Right atrium auricular region (tissue), 2 donors: ENCODE measurements around the gene HLA-E. TPM values are rescaled to one million over a fixed set of nuclear protein-coding genes. Genes with fewer than 3 reads are reported as not detected.
A peak's percentile ranks its signal among the peaks of the same experiment; 100 is the strongest.
"Not testable (repeated sequence)": the region's sequence is repeated elsewhere in the genome, so short reads cannot be mapped to it uniquely, and the experiment has no call there.

Experiments used
- DNase-seq: peaks from one replicate; pipeline ENCODE4 v3.0.0-alpha.2; 2019; ENCODE audit warnings: low spot score
- H3K27ac ChIP-seq, 2 donors: fragments of 200-600 bp; sonication (generic); 1 replicate in 1 of 2; 2 replicates in 1 of 2; pipeline ENCODE4 v1.5.1; 2016 to 2019
- H3K27me3 ChIP-seq, 2 donors: fragments of 200-600 bp; sonication (generic); one replicate each; pipeline versions ENCODE4 v1.5.1 to v1.6.0; 2017 to 2019
- H3K36me3 ChIP-seq: fragments of 200-600 bp; sonication (generic); one replicate; pipeline ENCODE4 v1.5.1; 2016
- H3K4me1 ChIP-seq, 2 donors: fragments of 200-600 bp; sonication (generic); one replicate each; pipeline versions ENCODE4 v1.5.1 to v1.6.0; 2017 to 2019
- H3K4me3 ChIP-seq, 2 donors: fragments of 200-600 bp; sonication (generic); 1 replicate in 1 of 2; 2 replicates in 1 of 2; pipeline ENCODE4 v1.5.1; 2017 to 2019; ENCODE audit warnings: mild to moderate bottlenecking in 1 of 2, moderate library complexity in 1 of 2
- H3K9me3 ChIP-seq, 2 donors: fragments of 200-600 bp; sonication (generic); one replicate each; pipeline ENCODE4 v1.5.1; 2019
- total RNA-seq, 2 donors: library from RNA; depleted of rRNA; stranded (reverse); fragments of >200 nt; gene quantifications; one replicate each; pipeline ENCODE4 v1.1.0, GENCODE V29; 2016
- TF ChIP-seq, protein P1 (sequence below), 2 donors: fragments of 200-600 bp; sonication (generic); IDR thresholded peaks; one replicate each; pipeline ENCODE4 v1.5.1; 2019; ENCODE audit warnings: antibody characterized with exemption in 2 of 2

Gene HLA-E
- total RNA-seq, 2 donors from 2014 or later, result 216 to 400 TPM

GRCh38 chr6:30491991-30492952 lies 3.0 kb downstream of the HLA-E start:
- TF ChIP-seq, protein P1, sequence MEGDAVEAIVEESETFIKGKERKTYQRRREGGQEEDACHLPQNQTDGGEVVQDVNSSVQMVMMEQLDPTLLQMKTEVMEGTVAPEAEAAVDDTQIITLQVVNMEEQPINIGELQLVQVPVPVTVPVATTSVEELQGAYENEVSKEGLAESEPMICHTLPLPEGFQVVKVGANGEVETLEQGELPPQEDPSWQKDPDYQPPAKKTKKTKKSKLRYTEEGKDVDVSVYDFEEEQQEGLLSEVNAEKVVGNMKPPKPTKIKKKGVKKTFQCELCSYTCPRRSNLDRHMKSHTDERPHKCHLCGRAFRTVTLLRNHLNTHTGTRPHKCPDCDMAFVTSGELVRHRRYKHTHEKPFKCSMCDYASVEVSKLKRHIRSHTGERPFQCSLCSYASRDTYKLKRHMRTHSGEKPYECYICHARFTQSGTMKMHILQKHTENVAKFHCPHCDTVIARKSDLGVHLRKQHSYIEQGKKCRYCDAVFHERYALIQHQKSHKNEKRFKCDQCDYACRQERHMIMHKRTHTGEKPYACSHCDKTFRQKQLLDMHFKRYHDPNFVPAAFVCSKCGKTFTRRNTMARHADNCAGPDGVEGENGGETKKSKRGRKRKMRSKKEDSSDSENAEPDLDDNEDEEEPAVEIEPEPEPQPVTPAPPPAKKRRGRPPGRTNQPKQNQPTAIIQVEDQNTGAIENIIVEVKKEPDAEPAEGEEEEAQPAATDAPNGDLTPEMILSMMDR (IDR thresholded peaks at IDR 0.05), result no peak
- Histone ChIP-seq H3K4me3 (peak overlapping the region; percentile 13 to 90), H3K36me3 (peaks cover 32% of the 10 kb centered on the region), H3K27me3 (no peaks in the 10 kb centered on the region), H3K27ac (peak overlapping the region; percentile 1 to 97), H3K9me3 (no peaks in the 10 kb centered on the region), H3K4me1 (peaks cover 0 to 39% of the 10 kb centered on the region in 2 donors)
- no peak for DNase-seq

DNA sequence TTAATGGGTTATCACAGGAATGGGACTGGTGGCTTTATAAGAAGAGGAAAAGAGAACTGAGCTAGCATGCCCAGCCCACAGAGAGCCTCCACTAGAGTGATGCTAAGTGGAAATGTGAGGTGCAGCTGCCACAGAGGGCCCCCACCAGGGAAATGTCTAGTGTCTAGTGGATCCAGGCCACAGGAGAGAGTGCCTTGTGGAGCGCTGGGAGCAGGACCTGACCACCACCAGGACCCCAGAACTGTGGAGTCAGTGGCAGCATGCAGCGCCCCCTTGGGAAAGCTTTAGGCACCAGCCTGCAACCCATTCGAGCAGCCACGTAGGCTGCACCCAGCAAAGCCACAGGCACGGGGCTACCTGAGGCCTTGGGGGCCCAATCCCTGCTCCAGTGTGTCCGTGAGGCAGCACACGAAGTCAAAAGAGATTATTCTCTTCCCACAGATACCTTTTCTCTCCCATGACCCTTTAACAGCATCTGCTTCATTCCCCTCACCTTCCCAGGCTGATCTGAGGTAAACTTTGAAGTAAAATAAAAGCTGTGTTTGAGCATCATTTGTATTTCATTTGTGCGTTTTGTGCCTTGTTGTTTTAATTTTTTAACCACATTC lies 4.4 kb downstream of the HLA-E start:
- no peak overlapping the region for H3K4me3 ChIP-seq
- no peak overlapping the region for H3K27ac ChIP-seq

GRCh38 chr6:30494291-30494861 lies 5.1 kb downstream of the HLA-E start:
- Histone ChIP-seq H3K9me3 (no peaks in the 10 kb centered on the region), H3K4me3 (no peak overlapping the region), H3K27ac (no peak overlapping the region), H3K4me1 (peaks cover 0 to 35% of the 10 kb centered on the region in 2 donors), H3K36me3 (peaks cover 32% of the 10 kb centered on the region), H3K27me3 (no peaks in the 10 kb centered on the region)
- no peak for DNase-seq
- TF ChIP-seq, protein P1 (IDR thresholded peaks at IDR 0.05), result no peak

More for the DNA sequence above, 4.4 kb downstream of the HLA-E start:
- no peak for DNase-seq
- no peaks in the 10 kb centered on the region for H3K27me3 ChIP-seq
- H3K4me1 ChIP-seq, result peaks cover 0 to 38% of the 10 kb centered on the region in 2 donors
- TF ChIP-seq, protein P1 (IDR thresholded peaks at IDR 0.05), result no peak
- H3K9me3 ChIP-seq, result no peaks in the 10 kb centered on the region
- peaks cover 32% of the 10 kb centered on the region for H3K36me3 ChIP-seq

- not testable (repeated sequence) for H3K27ac ChIP-seq, H3K4me3 ChIP-seq, H3K27me3 ChIP-seq, DNase-seq, H3K9me3 ChIP-seq
- Histone ChIP-seq H3K4me1 (peaks cover 0 to 34% of the 10 kb centered on the region in 2 donors), H3K36me3 (peaks cover 32% of the 10 kb centered on the region)
Observed at GRCh38 chr6:30495060-30495459, 5.8 kb downstream of the HLA-E start.

GRCh38 chr6:30495993-30496392 lies 6.7 kb downstream of the HLA-E start:
- Histone ChIP-seq H3K27ac (peak overlapping the region; percentile 68 to 70), H3K27me3 (no peaks in the 10 kb centered on the region), H3K9me3 (no peaks in the 10 kb centered on the region), H3K36me3 (peaks cover 23% of the 10 kb centered on the region), H3K4me3 (no peak overlapping the region), H3K4me1 (peaks cover 0 to 24% of the 10 kb centered on the region in 2 donors)
- DNase-seq, result no peak
- TF ChIP-seq, protein P1 (IDR thresholded peaks at IDR 0.05), result no peak

DNA sequence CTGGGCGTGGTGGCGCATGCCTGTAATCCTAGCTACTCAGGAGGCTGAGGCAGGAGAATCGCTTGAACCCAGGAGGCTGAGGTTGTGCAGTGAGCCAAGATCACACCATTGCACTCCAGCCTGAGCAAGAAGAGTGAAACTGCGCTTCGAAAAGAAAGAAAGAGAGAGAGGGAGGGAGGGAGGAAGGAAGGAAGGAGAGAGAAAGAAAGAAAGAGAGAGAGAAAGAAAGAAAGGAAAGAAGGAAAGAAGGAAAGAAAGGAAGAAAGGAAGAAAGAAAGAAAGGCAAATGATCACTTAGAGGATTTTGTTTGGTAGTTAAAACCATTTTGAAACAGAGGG lies 7.9 kb downstream of the HLA-E start:
- Histone ChIP-seq H3K4me1 (peaks cover 0 to 12% of the 10 kb centered on the region in 2 donors), H3K36me3 (peaks cover 11% of the 10 kb centered on the region), H3K27ac (peak overlapping the region in 1 of 2 donors; percentile 68)
- H3K27me3 ChIP-seq, DNase-seq, H3K4me3 ChIP-seq, H3K9me3 ChIP-seq: not testable (repeated sequence)
